ENCODE measurements around the gene IDI1.
A peak's percentile ranks its signal among the peaks of the same experiment; 100 is the strongest.

The IDI1 gene

GRCh38 chr10:1050554-1050953, 1.6 kb upstream of the IDI1 start:
- H3K27ac ChIP-seq (ENCODE audit: low read depth, low read length) = peak overlapping the region; percentile 93

GRCh38 chr10:1050145-1050544, 1.2 kb upstream of the IDI1 start:
- Histone ChIP-seq H3F3A (ENCODE audit: insufficient read depth) (peaks cover 42% of the 10 kb centered on the region), H4K20me1 (ENCODE audit: low read depth, low read length) (peaks cover 17% of the 10 kb centered on the region), H3K9ac (ENCODE audit: low read length) (peak overlapping the region; percentile 93), H2AFZ (ENCODE audit: low read depth, low read length, severe bottlenecking) (peak overlapping the region; percentile 42), H3K79me2 (ENCODE audit: insufficient read depth, low read length) (peaks cover 81% of the 10 kb centered on the region), H3K27ac (ENCODE audit: low read depth, low read length) (peak overlapping the region; percentile 93), H3K9me3 (ENCODE audit: insufficient read depth, low read length) (no peaks in the 10 kb centered on the region), H3K27me3 (ENCODE audit: low read length) (no peaks in the 10 kb centered on the region), H3K36me3 (ENCODE audit: low read length) (peaks cover 31% of the 10 kb centered on the region), H3K4me3 (ENCODE audit: insufficient read depth, low read length, poor library complexity, severe bottlenecking) (peak overlapping the region; percentile 81), H3K9me2 (replicated peaks; ENCODE audit: insufficient read depth, low read length) (no peaks in the 10 kb centered on the region), H3K4me2 (ENCODE audit: low read depth, low read length, poor library complexity, severe bottlenecking) (peak overlapping the region; percentile 97)
- TF ChIP-seq CTCF (IDR thresholded peaks at IDR 0.05; ENCODE audit: insufficient read depth, low read length, poor library complexity, severe bottlenecking) (no peak), EZH2phosphoT487 (conservative IDR thresholded peaks at IDR 0.05; ENCODE audit: low read length) (no peak)

More at GRCh38 chr10:1050554-1050953, 1.6 kb upstream of the IDI1 start:
- peak overlapping the region; percentile 93 for H3K9ac ChIP-seq (ENCODE audit: low read length)
- H3K4me3 ChIP-seq (ENCODE audit: insufficient read depth, low read length, poor library complexity, severe bottlenecking) = peak overlapping the region; percentile 81
- no peaks in the 10 kb centered on the region for H3K9me3 ChIP-seq (ENCODE audit: insufficient read depth, low read length)
- H3K79me2 ChIP-seq (ENCODE audit: insufficient read depth, low read length) = peaks cover 81% of the 10 kb centered on the region
- peaks cover 21% of the 10 kb centered on the region for H4K20me1 ChIP-seq (ENCODE audit: low read depth, low read length)
- peak overlapping the region; percentile 97 for H3K4me2 ChIP-seq (ENCODE audit: low read depth, low read length, poor library complexity, severe bottlenecking)
- peaks cover 42% of the 10 kb centered on the region for H3F3A ChIP-seq (ENCODE audit: insufficient read depth)
- H2AFZ ChIP-seq (ENCODE audit: low read depth, low read length, severe bottlenecking) = no peak overlapping the region
- peaks cover 29% of the 10 kb centered on the region for H3K36me3 ChIP-seq (ENCODE audit: low read length)
- no peaks in the 10 kb centered on the region for H3K27me3 ChIP-seq (ENCODE audit: low read length)
- H3K9me2 ChIP-seq (replicated peaks; ENCODE audit: insufficient read depth, low read length) = no peaks in the 10 kb centered on the region
- TF ChIP-seq CTCF (IDR thresholded peaks at IDR 0.05; ENCODE audit: insufficient read depth, low read length, poor library complexity, severe bottlenecking) (no peak), EZH2phosphoT487 (conservative IDR thresholded peaks at IDR 0.05; ENCODE audit: low read length) (no peak)

- peak overlapping the region; percentile 42 for H2AFZ ChIP-seq (ENCODE audit: low read depth, low read length, severe bottlenecking)
- peak overlapping the region; percentile 97 for H3K4me2 ChIP-seq (ENCODE audit: low read depth, low read length, poor library complexity, severe bottlenecking)
- peak overlapping the region; percentile 93 for H3K27ac ChIP-seq (ENCODE audit: low read depth, low read length)
- peaks cover 11% of the 10 kb centered on the region for H4K20me1 ChIP-seq (ENCODE audit: low read depth, low read length)
- H3K4me3 ChIP-seq (ENCODE audit: insufficient read depth, low read length, poor library complexity, severe bottlenecking) = peak overlapping the region; percentile 81
- H3K27me3 ChIP-seq (ENCODE audit: low read length) = no peaks in the 10 kb centered on the region
- peaks cover 81% of the 10 kb centered on the region for H3K79me2 ChIP-seq (ENCODE audit: insufficient read depth, low read length)
- peaks cover 28% of the 10 kb centered on the region for H3K36me3 ChIP-seq (ENCODE audit: low read length)
- H3K9ac ChIP-seq (ENCODE audit: low read length) = peak overlapping the region; percentile 93
- H3F3A ChIP-seq (ENCODE audit: insufficient read depth) = peaks cover 46% of the 10 kb centered on the region
- no peaks in the 10 kb centered on the region for H3K9me2 ChIP-seq (replicated peaks; ENCODE audit: insufficient read depth, low read length)
- TF ChIP-seq CTCF (IDR thresholded peaks at IDR 0.05; ENCODE audit: insufficient read depth, low read length, poor library complexity, severe bottlenecking) (no peak), EZH2phosphoT487 (conservative IDR thresholded peaks at IDR 0.05; ENCODE audit: low read length) (no peak)
- H3K9me3 ChIP-seq (ENCODE audit: insufficient read depth, low read length) = no peaks in the 10 kb centered on the region
These were observed 573 bp upstream of the IDI1 start for GRCh38 chr10:1049425-1049958.

Measured in SU-DHL-6 (cell line).